CD4-positive, CD25-positive, alpha-beta regulatory T cell (primary cell): ENCODE measurements around the gene MFAP3L. TPM values are rescaled to one million over a fixed set of nuclear protein-coding genes. Genes with fewer than 3 reads are reported as not detected.
"Not testable (repeated sequence)": the region's sequence is repeated elsewhere in the genome, so short reads cannot be mapped to it uniquely, and the experiment has no call there.

ENCODE experiments used
- ATAC-seq, 2 donors: fragments of 150-1000 bp; cut with Tn5 transposase; one replicate each; pipeline ENCODE4 v1.10.0; 2021; ENCODE audit warnings: low read depth in 2 of 2, moderate number of reproducible peaks in 2 of 2, moderate library complexity in 1 of 2
- DNase-seq, 3 donors: peaks; one replicate each; pipeline versions ENCODE4 v3.0.0 to v3.0.0-alpha.2; 2012 to 2022; ENCODE audit warnings: mixed read lengths in 1 of 3
- H3K27ac ChIP-seq: one replicate; pipeline ENCODE4 v1.7.0; 2013; ENCODE audit warnings: mild to moderate bottlenecking, low read length; ENCODE audit not compliant: insufficient read depth, poor library complexity, severe bottlenecking
- H3K27me3 ChIP-seq: one replicate; pipeline ENCODE4 v1.7.0; 2013; ENCODE audit warnings: low read length; ENCODE audit not compliant: control insufficient read depth, insufficient read depth
- H3K36me3 ChIP-seq: one replicate; pipeline ENCODE4 v1.7.0; 2013; ENCODE audit warnings: mild to moderate bottlenecking, low read length, moderate library complexity; ENCODE audit not compliant: control insufficient read depth, insufficient read depth
- H3K4me1 ChIP-seq: 2 replicates; pipeline ENCODE4 v1.7.0; 2013; ENCODE audit warnings: mild to moderate bottlenecking, low read length; ENCODE audit not compliant: insufficient read depth, control insufficient read depth, poor library complexity, severe bottlenecking
- H3K4me3 ChIP-seq: one replicate; pipeline ENCODE4 v1.7.0; 2013; ENCODE audit warnings: low read depth, mild to moderate bottlenecking, low read length, moderate library complexity
- H3K9me3 ChIP-seq, 2 experiments: 1 replicate in 1 of 2; 2 replicates in 1 of 2; pipeline ENCODE4 v1.7.0; 2013; ENCODE audit warnings: low read length in 2 of 2, mild to moderate bottlenecking in 1 of 2, moderate library complexity in 1 of 2; ENCODE audit not compliant: control insufficient read depth in 2 of 2
- H3K27ac Mint-ChIP-seq, 3 donors: one replicate each; pipeline ENCODE4 v1.8.0; 2020 to 2022; ENCODE audit warnings: mild to moderate bottlenecking in 3 of 3, mixed read lengths in 3 of 3, moderate library complexity in 2 of 3
- H3K27me3 Mint-ChIP-seq: one replicate; pipeline ENCODE4 v1.8.0; 2022; ENCODE audit warnings: mild to moderate bottlenecking, mixed read lengths
- H3K36me3 Mint-ChIP-seq: one replicate; pipeline ENCODE4 v1.8.0; 2020; ENCODE audit warnings: mixed read lengths
- H3K4me1 Mint-ChIP-seq, 4 donors: one replicate each; pipeline ENCODE4 v1.8.0; 2020 to 2022; ENCODE audit warnings: mixed read lengths in 4 of 4, mild to moderate bottlenecking in 1 of 4
- H3K4me3 Mint-ChIP-seq, 4 donors: one replicate each; pipeline ENCODE4 v1.8.0; 2020 to 2022; ENCODE audit warnings: mild to moderate bottlenecking in 4 of 4, mixed read lengths in 4 of 4, moderate library complexity in 3 of 4
- H3K9me3 Mint-ChIP-seq, 7 donors: one replicate each; pipeline ENCODE4 v1.8.0; 2020 to 2022; ENCODE audit warnings: mixed read lengths in 7 of 7, mild to moderate bottlenecking in 3 of 7, moderate library complexity in 2 of 7
- polyA plus RNA-seq, 4 donors: library from polyadenylated mRNA; unstranded; fragments of 300-500 nt; fragmentation: Illumina TruSeq; gene quantifications; one replicate each; pipeline ENCODE4 v1.2.3, GENCODE V29; 2021
- total RNA-seq: library from RNA; stranded (reverse); gene quantifications from one replicate; pipeline ENCODE4 v1.2.3, GENCODE V29; 2022

Gene MFAP3L
- total and polyA plus RNA-seq, 5 donors from 2014 or later, result 0.28 to 3.4 (median 0.82) TPM; not detected in 2

DNA sequence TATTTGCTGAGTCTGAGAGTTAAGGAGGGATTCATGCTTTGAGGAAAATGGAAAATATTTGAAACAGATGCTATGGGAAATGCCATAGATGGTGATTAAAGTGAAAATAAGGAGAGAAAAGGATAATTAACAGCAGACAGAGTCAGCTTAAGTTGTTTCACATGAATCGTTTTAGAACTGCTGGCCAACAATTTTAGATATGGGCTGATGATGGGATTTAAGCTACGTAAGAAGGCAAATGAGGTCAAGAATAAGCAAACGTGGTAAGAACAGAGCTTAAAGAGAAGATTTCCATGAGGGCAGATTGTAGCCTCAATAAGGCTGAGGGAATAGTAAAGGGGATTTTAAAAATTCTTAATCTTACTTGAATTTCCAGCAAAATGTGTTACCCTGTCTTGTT, 77.9 kb downstream of the MFAP3L start:
- no peaks in the 10 kb centered on the region for H3K36me3 Mint-ChIP-seq

DNA sequence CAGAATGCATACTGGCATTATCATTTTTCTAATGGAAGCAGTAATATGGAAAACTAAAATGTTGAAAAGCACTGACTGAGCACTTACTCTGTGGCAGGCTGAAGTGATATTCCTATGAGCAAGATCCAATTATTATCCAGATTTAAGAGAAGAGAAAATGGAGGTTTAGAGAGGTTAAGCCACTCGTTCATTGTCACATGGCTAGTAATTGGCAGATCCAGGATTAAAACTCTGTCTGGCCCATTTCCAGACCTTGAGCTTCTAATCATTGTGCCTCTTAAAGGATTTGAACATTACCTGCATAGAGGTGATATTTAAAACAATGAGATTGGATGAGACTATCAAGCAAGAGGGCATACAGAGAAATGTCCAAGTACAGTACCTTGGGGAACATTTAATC, 80.6 kb downstream of the MFAP3L start:
- no peaks in the 10 kb centered on the region for H3K4me1 Mint-ChIP-seq
- Histone ChIP-seq H3K27me3 (no peaks in the 10 kb centered on the region), H3K4me1 (no peaks in the 10 kb centered on the region), H3K4me3 (no peak overlapping the region), H3K27ac (no peak overlapping the region), H3K9me3 (no peaks in the 10 kb centered on the region), H3K36me3 (no peaks in the 10 kb centered on the region)
- no peak overlapping the region for H3K4me3 Mint-ChIP-seq
- H3K9me3 Mint-ChIP-seq, result peaks cover 0 to 5% (median 0%) of the 10 kb centered on the region in 7 donors
- no peaks in the 10 kb centered on the region for H3K36me3 Mint-ChIP-seq
- ATAC-seq (no peak), DNase-seq (no peak)
- H3K27me3 Mint-ChIP-seq, result no peaks in the 10 kb centered on the region
- H3K27ac Mint-ChIP-seq, result no peak overlapping the region

More for the DNA sequence above, 77.9 kb downstream of the MFAP3L start:
- no peaks in the 10 kb centered on the region for H3K27me3 ChIP-seq
- Mint-ChIP-seq H3K4me1 (no peaks in the 10 kb centered on the region), H3K4me3 (no peak overlapping the region), H3K27ac (no peak overlapping the region), H3K27me3 (no peaks in the 10 kb centered on the region), H3K9me3 (peaks cover 0 to 5% (median 0%) of the 10 kb centered on the region in 7 donors)
- no peaks in the 10 kb centered on the region for H3K9me3 ChIP-seq
- ATAC-seq (no peak), DNase-seq (no peak)
- H3K4me1 ChIP-seq, result no peaks in the 10 kb centered on the region
- H3K4me3 ChIP-seq, result no peak overlapping the region
- H3K36me3 ChIP-seq, result no peaks in the 10 kb centered on the region
- no peak overlapping the region for H3K27ac ChIP-seq

DNA sequence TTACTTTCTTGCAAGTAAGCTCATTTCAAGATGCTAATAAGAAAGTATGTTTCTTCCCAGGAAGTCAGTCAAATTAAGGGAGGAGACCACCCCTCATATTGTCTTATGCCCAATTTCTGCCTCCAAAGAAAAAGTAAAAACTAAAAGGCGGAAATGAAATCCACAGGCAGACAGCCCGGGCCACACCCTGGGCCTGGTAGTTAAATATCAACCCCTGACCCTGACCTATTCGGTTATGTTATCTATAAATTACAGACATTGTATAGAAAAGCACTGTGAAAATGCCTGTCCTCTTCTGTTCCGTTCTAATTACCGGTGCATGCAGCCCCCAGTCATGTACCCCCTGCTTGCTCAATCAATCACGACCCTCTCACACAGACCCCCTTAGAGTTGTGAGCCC, 82.6 kb downstream of the MFAP3L start:
- not testable (repeated sequence) for H3K9me3 Mint-ChIP-seq, H3K27ac Mint-ChIP-seq, H3K4me1 Mint-ChIP-seq, H3K9me3 ChIP-seq, H3K4me3 ChIP-seq, H3K27me3 ChIP-seq, H3K27me3 Mint-ChIP-seq, H3K4me1 ChIP-seq, H3K36me3 Mint-ChIP-seq, H3K27ac ChIP-seq, DNase-seq, H3K36me3 ChIP-seq, ATAC-seq, H3K4me3 Mint-ChIP-seq

DNA sequence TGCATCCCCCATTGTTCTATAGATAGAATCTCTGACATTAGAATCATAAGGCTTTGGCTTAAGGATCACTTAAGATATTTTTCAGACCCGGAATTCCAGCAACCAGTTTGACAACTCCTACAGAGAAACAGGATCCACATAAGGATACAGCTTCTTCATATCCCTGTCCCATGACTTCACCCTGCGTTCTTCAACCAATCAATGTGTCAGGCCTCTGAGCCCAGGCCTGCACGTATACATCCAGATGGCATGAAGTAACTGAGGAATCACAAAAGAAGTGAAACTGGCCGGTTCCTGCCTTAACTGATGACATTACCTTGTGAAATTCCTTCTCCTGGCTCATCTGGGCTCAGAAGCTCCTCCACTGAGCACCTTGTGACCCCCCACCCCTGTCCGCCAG, 85.1 kb downstream of the MFAP3L start:
- Histone ChIP-seq H3K4me1 (no peaks in the 10 kb centered on the region), H3K4me3 (no peak overlapping the region), H3K27me3 (no peaks in the 10 kb centered on the region), H3K27ac (no peak overlapping the region), H3K9me3 (no peaks in the 10 kb centered on the region), H3K36me3 (no peaks in the 10 kb centered on the region)
- H3K27ac Mint-ChIP-seq, result no peak overlapping the region
- H3K9me3 Mint-ChIP-seq, result peaks cover 0 to 3% (median 0%) of the 10 kb centered on the region in 7 donors
- H3K4me1 Mint-ChIP-seq, result no peaks in the 10 kb centered on the region
- H3K36me3 Mint-ChIP-seq, result no peaks in the 10 kb centered on the region
- ATAC-seq (no peak), DNase-seq (no peak)
- H3K27me3 Mint-ChIP-seq, result no peaks in the 10 kb centered on the region
- no peak overlapping the region for H3K4me3 Mint-ChIP-seq

DNA sequence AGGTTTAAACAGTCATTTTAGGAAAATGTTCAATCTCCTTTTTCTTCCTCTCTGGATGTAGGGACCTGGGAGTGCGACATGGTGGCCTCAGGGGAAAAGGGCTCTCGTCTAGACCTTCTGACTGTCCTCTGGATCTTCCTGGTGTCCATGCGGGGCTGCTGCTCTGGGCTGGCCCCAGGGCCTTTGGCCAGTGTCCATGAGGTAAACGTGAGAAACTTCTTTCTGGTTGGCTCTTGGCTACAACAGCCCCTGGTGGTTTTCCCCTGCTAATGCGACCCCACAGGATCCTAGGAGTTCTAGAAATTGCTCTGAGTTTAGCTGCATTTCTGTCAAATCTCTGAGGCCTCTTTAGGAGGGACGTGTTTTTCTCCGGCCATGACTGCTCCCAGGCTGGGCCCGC, 85.7 kb downstream of the MFAP3L start:
- ATAC-seq (no peak), DNase-seq (no peak)
- no peaks in the 10 kb centered on the region for H3K9me3 ChIP-seq
- H3K27ac Mint-ChIP-seq, result no peak overlapping the region
- H3K4me1 ChIP-seq, result no peaks in the 10 kb centered on the region
- H3K27me3 Mint-ChIP-seq, result no peaks in the 10 kb centered on the region
- H3K36me3 ChIP-seq, result no peaks in the 10 kb centered on the region
- no peaks in the 10 kb centered on the region for H3K4me1 Mint-ChIP-seq
- H3K4me3 ChIP-seq, result no peak overlapping the region
- no peaks in the 10 kb centered on the region for H3K27me3 ChIP-seq
- no peaks in the 10 kb centered on the region for H3K36me3 Mint-ChIP-seq
- no peak overlapping the region for H3K27ac ChIP-seq
- no peak overlapping the region for H3K4me3 Mint-ChIP-seq
- H3K9me3 Mint-ChIP-seq, result peaks cover 0 to 1% (median 0%) of the 10 kb centered on the region in 7 donors

Other genes with a start within 250 kb of the MFAP3L start
- not detected for gene AADAT, start 63.6 kb upstream of the MFAP3L start, total RNA-seq
- gene AADAT, start 63.6 kb upstream of the MFAP3L start, polyA plus RNA-seq, result not detected